ENCODE measurements around the gene CCDC154. TPM values are rescaled to one million over a fixed set of nuclear protein-coding genes. Genes with fewer than 3 reads are reported as not detected.

CCDC154 gene
- total and polyA plus RNA-seq, 2 of the 4 experiments (the other 2 are of a cell fraction), result 0.09 TPM; not detected in 1

GRCh38 chr16:1438229-1439057, 5.9 kb downstream of the CCDC154 start:
- Histone ChIP-seq H4K20me1 (ENCODE audit: insufficient read depth, low read length) (no peaks in the 10 kb centered on the region), H3K27me3 (ENCODE audit: control insufficient read depth, insufficient read depth, low read length) (peaks cover 2% of the 10 kb centered on the region; the same call in 1 of the 2 replicates), H3K27ac (ENCODE audit: insufficient read depth, low read length) (no peak overlapping the region), H3K4ac (ENCODE audit: low read depth, low read length) (no peak overlapping the region), H3K9ac (ENCODE audit: low read depth, low read length) (no peak overlapping the region), H3K9me1 (ENCODE audit: insufficient read depth, low read length) (no peaks in the 10 kb centered on the region), H3K4me2 (ENCODE audit: low read depth, low read length) (no peak overlapping the region), H3K18ac (ENCODE audit: low read depth, low read length) (no peak overlapping the region), H3K79me1 (ENCODE audit: low read depth in 1 of 2, low read length in 2 of 2) (no peaks in the 10 kb centered on the region), H3K56ac (ENCODE audit: extremely low read depth, insufficient read depth, low read length) (no peak overlapping the region), H2BK120ac (ENCODE audit: low read depth, low read length) (no peak overlapping the region), H3K4me1 (ENCODE audit: control insufficient read depth, insufficient read depth, low read length) (no peaks in the 10 kb centered on the region), H3K36me3 (ENCODE audit: control insufficient read depth, insufficient read depth, low read length) (no peaks in the 10 kb centered on the region), H3K23ac (ENCODE audit: low read depth, low read length) (no peak overlapping the region), H4K5ac (ENCODE audit: low read depth, low read length) (no peak overlapping the region), H2AFZ (replicated peaks; ENCODE audit: low read length, poor library complexity) (no peak overlapping the region), H2BK5ac (ENCODE audit: low read depth, low read length, poor library complexity, severe bottlenecking) (no peak overlapping the region), H3K14ac (replicated peaks; ENCODE audit: low read depth, low read length) (no peak overlapping the region), H3K9me3 (ENCODE audit: control insufficient read depth, insufficient read depth, low read length) (no peaks in the 10 kb centered on the region), H2AK5ac (ENCODE audit: low read depth, low read length) (no peak overlapping the region), H4K8ac (ENCODE audit: low read depth in 2 of 2, low read length in 2 of 2) (no peak overlapping the region), H2BK15ac (ENCODE audit: low read depth, low read length) (no peak overlapping the region), H2AK9ac (replicated peaks; ENCODE audit: low read depth, low read length, poor library complexity) (no peak overlapping the region), H2BK20ac (ENCODE audit: low read depth, low read length) (no peak overlapping the region), H3K4me3 (ENCODE audit: insufficient read depth, low read depth, low read length) (no peak overlapping the region), H4K91ac (ENCODE audit: insufficient read depth, low read depth, low read length) (no peak overlapping the region)
- POLR2A ChIA-PET (ENCODE audit: unreplicated experiment), result no interaction called here
- dilution Hi-C loops (cut with HindIII; ENCODE audit: low sequenced_read_pairs, unreplicated experiment) (no loop called here), in situ Hi-C loops (cut with MboI; ENCODE audit: low sequenced_read_pairs) (no loop called here), intact Hi-C loops (cut with micrococcal nuclease) (no loop called here)
- CTCF ChIA-PET, result no interaction called here
- TF ChIP-seq CEBPB (IDR thresholded peaks at IDR 0.05; ENCODE audit: low read depth, low read length), result no peak
- TF ChIP-seq POLR2A (IDR thresholded peaks at IDR 0.05; ENCODE audit: low read depth, low read length), result no peak
- no peak for TF ChIP-seq MXI1 (IDR thresholded peaks at IDR 0.05; ENCODE audit: borderline replicate concordance, low read depth, low read length)
- no peak for TF ChIP-seq MAZ (IDR thresholded peaks at IDR 0.05; ENCODE audit: borderline replicate concordance, low read depth, low read length)
- TF ChIP-seq, protein P1, sequence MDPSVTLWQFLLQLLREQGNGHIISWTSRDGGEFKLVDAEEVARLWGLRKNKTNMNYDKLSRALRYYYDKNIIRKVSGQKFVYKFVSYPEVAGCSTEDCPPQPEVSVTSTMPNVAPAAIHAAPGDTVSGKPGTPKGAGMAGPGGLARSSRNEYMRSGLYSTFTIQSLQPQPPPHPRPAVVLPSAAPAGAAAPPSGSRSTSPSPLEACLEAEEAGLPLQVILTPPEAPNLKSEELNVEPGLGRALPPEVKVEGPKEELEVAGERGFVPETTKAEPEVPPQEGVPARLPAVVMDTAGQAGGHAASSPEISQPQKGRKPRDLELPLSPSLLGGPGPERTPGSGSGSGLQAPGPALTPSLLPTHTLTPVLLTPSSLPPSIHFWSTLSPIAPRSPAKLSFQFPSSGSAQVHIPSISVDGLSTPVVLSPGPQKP (IDR thresholded peaks at IDR 0.05; ENCODE audit: borderline replicate concordance, low read depth, low read length), result no peak
- TF ChIP-seq, protein P2, sequence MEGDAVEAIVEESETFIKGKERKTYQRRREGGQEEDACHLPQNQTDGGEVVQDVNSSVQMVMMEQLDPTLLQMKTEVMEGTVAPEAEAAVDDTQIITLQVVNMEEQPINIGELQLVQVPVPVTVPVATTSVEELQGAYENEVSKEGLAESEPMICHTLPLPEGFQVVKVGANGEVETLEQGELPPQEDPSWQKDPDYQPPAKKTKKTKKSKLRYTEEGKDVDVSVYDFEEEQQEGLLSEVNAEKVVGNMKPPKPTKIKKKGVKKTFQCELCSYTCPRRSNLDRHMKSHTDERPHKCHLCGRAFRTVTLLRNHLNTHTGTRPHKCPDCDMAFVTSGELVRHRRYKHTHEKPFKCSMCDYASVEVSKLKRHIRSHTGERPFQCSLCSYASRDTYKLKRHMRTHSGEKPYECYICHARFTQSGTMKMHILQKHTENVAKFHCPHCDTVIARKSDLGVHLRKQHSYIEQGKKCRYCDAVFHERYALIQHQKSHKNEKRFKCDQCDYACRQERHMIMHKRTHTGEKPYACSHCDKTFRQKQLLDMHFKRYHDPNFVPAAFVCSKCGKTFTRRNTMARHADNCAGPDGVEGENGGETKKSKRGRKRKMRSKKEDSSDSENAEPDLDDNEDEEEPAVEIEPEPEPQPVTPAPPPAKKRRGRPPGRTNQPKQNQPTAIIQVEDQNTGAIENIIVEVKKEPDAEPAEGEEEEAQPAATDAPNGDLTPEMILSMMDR (conservative IDR thresholded peaks at IDR 0.05; ENCODE audit: low read depth, low read length), result no peak
- TF ChIP-seq FOS (IDR thresholded peaks at IDR 0.05; ENCODE audit: low read depth, low read length), result no peak
- no peak for TF ChIP-seq MAFK (IDR thresholded peaks at IDR 0.05; ENCODE audit: low read depth, low read length)
- no peak for TF ChIP-seq RFX5 (IDR thresholded peaks at IDR 0.05; ENCODE audit: low read depth, low read length)
- no peak for TF ChIP-seq RCOR1 (IDR thresholded peaks at IDR 0.05; ENCODE audit: insufficient replicate concordance, low read length)
- TF ChIP-seq, protein P3, sequence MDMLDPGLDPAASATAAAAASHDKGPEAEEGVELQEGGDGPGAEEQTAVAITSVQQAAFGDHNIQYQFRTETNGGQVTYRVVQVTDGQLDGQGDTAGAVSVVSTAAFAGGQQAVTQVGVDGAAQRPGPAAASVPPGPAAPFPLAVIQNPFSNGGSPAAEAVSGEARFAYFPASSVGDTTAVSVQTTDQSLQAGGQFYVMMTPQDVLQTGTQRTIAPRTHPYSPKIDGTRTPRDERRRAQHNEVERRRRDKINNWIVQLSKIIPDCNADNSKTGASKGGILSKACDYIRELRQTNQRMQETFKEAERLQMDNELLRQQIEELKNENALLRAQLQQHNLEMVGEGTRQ (IDR thresholded peaks at IDR 0.05; ENCODE audit: low read depth, low read length), result no peak
- TF ChIP-seq RAD21 (IDR thresholded peaks at IDR 0.05; ENCODE audit: low read length), result no peak
- no peak for TF ChIP-seq NFE2L2 (IDR thresholded peaks at IDR 0.05; ENCODE audit: low read depth, low read length)
- no peak for TF ChIP-seq CHD1 (IDR thresholded peaks at IDR 0.05; ENCODE audit: low read depth, low read length)
- no TSS peak for BruUV-seq (replicated peaks)
- DNase-seq, result no peak
- 77% methylated on average over 8 of the region's 35 CpGs; no CpG with 5 or more reads in 1 of the 2 experiments for WGBS, 2 experiments (ENCODE audit: extremely low coverage in 2 of 2, insufficient read length in 1 of 2)
- ATAC-seq (ENCODE audit: low read depth), result no peak

Measured in IMR-90 (cell line).